ENCODE measurements around the gene NMUR1.

Gene NMUR1

GRCh38 chr2:231549446-231550239 lies 19.4 kb upstream of the NMUR1 start:
- TF ChIP-seq POLR2AphosphoS5 (IDR thresholded peaks at IDR 0.05; ENCODE audit: low read depth, low read length) (no peak), FOXP2 (optimal IDR thresholded peaks at IDR 0.05; ENCODE audit: borderline replicate concordance, extremely low read depth, extremely low read length, insufficient read depth) (no peak), TAF1 (IDR thresholded peaks at IDR 0.05; ENCODE audit: borderline replicate concordance, insufficient read depth, low read length) (no peak)
- TF ChIP-seq, protein P1, sequence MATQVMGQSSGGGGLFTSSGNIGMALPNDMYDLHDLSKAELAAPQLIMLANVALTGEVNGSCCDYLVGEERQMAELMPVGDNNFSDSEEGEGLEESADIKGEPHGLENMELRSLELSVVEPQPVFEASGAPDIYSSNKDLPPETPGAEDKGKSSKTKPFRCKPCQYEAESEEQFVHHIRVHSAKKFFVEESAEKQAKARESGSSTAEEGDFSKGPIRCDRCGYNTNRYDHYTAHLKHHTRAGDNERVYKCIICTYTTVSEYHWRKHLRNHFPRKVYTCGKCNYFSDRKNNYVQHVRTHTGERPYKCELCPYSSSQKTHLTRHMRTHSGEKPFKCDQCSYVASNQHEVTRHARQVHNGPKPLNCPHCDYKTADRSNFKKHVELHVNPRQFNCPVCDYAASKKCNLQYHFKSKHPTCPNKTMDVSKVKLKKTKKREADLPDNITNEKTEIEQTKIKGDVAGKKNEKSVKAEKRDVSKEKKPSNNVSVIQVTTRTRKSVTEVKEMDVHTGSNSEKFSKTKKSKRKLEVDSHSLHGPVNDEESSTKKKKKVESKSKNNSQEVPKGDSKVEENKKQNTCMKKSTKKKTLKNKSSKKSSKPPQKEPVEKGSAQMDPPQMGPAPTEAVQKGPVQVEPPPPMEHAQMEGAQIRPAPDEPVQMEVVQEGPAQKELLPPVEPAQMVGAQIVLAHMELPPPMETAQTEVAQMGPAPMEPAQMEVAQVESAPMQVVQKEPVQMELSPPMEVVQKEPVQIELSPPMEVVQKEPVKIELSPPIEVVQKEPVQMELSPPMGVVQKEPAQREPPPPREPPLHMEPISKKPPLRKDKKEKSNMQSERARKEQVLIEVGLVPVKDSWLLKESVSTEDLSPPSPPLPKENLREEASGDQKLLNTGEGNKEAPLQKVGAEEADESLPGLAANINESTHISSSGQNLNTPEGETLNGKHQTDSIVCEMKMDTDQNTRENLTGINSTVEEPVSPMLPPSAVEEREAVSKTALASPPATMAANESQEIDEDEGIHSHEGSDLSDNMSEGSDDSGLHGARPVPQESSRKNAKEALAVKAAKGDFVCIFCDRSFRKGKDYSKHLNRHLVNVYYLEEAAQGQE (IDR thresholded peaks at IDR 0.05; ENCODE audit: insufficient read depth in 1 of 2, low read depth in 2 of 2, low read length in 2 of 2), result no peak

DNA sequence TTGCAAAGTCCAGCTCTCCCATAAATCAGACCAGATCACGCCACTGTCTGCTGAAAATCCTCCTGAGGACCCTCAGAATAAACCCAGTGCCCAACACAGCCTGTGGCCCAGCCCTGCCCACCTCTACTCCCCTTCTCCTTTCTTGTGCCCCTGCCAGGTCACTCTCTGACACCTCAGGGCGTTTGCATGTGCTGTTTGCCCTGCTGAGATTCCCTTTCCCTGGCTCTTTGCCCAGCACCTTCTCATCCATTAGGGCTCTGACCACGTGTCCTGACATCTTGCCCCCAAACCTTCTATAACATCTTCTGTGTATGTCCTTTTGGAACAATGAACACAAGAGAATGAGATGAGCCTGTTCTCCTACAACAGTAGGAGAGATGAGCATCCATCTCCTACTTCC lies 18.5 kb upstream of the NMUR1 start:
- no peak for TF ChIP-seq FOXP2 (optimal IDR thresholded peaks at IDR 0.05; ENCODE audit: borderline replicate concordance, extremely low read depth, extremely low read length, insufficient read depth)
- TF ChIP-seq TAF1 (IDR thresholded peaks at IDR 0.05; ENCODE audit: borderline replicate concordance, insufficient read depth, low read length), result no peak
- TF ChIP-seq, protein P1 (IDR thresholded peaks at IDR 0.05; ENCODE audit: insufficient read depth in 1 of 2, low read depth in 2 of 2, low read length in 2 of 2), result no peak
- TF ChIP-seq SIN3A (IDR thresholded peaks at IDR 0.05; ENCODE audit: borderline replicate concordance, insufficient read depth, low read length), result no peak

- no peak for TF ChIP-seq POLR2AphosphoS5 (IDR thresholded peaks at IDR 0.05; ENCODE audit: low read depth, low read length)
- no peak for TF ChIP-seq FOXP2 (optimal IDR thresholded peaks at IDR 0.05; ENCODE audit: borderline replicate concordance, extremely low read depth, extremely low read length, insufficient read depth)
- TF ChIP-seq TAF1 (IDR thresholded peaks at IDR 0.05; ENCODE audit: borderline replicate concordance, insufficient read depth, low read length), result no peak
- TF ChIP-seq SIN3A (IDR thresholded peaks at IDR 0.05; ENCODE audit: borderline replicate concordance, insufficient read depth, low read length), result no peak
- TF ChIP-seq, protein P1 (IDR thresholded peaks at IDR 0.05; ENCODE audit: insufficient read depth in 1 of 2, low read depth in 2 of 2, low read length in 2 of 2), result no peak
These were observed 17.3 kb upstream of the NMUR1 start for GRCh38 chr2:231547315-231548110.

- no peak for TF ChIP-seq TAF1 (IDR thresholded peaks at IDR 0.05; ENCODE audit: borderline replicate concordance, insufficient read depth, low read length)
These were observed 15.9 kb upstream of the NMUR1 start for GRCh38 chr2:231546014-231546715.

DNA sequence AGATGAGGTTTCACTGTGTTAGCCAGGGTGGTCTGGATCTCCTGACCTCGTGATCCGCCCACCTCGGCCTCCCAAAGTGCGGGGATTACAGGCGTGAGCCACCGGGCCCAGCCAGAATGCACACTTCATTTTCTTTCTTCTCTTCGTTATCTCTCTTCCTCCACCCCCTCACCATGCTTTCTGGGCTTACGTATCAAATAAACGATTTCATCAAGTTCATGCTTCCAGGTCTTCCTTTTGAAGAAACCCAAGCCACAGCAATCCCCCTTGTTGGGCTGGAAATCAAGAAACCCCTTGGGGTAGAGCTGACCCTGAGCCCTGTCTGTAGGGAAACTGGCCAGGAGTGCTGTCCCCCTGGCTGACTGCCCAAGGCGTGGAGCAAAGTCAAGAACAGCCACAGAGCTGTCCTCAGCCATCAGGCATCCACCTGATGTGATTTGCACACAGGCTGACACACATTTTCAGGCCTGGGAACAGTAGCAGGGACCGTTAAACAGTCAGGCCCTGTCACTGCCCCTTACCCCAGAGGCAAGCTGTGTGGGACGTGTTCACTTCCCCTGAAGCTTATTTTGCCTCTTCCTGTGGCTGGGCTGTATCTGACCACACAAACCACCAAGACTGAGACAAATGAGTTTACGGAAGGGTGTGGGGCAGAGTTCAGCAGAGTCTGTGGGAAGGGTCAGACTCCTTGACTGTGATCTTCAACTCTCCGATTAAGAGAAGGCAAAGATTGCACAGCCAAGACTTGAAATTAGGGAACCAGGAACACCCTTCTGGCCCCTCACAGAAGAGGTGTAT lies 15.1 kb upstream of the NMUR1 start:
- TF ChIP-seq POLR2AphosphoS5 (IDR thresholded peaks at IDR 0.05; ENCODE audit: low read depth, low read length), result no peak
- TF ChIP-seq FOXP2 (optimal IDR thresholded peaks at IDR 0.05; ENCODE audit: borderline replicate concordance, extremely low read depth, extremely low read length, insufficient read depth), result no peak
- no peak for TF ChIP-seq TAF1 (IDR thresholded peaks at IDR 0.05; ENCODE audit: borderline replicate concordance, insufficient read depth, low read length)
- TF ChIP-seq SIN3A (IDR thresholded peaks at IDR 0.05; ENCODE audit: borderline replicate concordance, insufficient read depth, low read length), result no peak
- TF ChIP-seq, protein P1 (IDR thresholded peaks at IDR 0.05; ENCODE audit: insufficient read depth in 1 of 2, low read depth in 2 of 2, low read length in 2 of 2), result 0 out of 4 replicates have a peak, but pooled peaks of 1 of the 2 experiments have one; percentile 27
